Neural crest cell (in vitro differentiated cells): Measurements from ENCODE around the gene TCERG1L. TPM values are rescaled to one million over a fixed set of nuclear protein-coding genes. Genes with fewer than 3 reads are reported as not detected.

Source experiments
- DNase-seq: peaks from one replicate; pipeline ENCODE4 v3.0.0; 2021; ENCODE audit warnings: low read depth, mixed read lengths, low spot score
- H3K27ac Mint-ChIP-seq: one replicate; pipeline ENCODE4 v1.8.0; 2021; ENCODE audit warnings: mild to moderate bottlenecking, mixed read lengths; ENCODE audit not compliant: unreplicated experiment
- H3K27me3 Mint-ChIP-seq: 2 replicates; pipeline ENCODE4 v1.8.0; 2021; ENCODE audit warnings: low read depth, mild to moderate bottlenecking, mixed read lengths
- H3K36me3 Mint-ChIP-seq: 2 replicates; pipeline ENCODE4 v1.8.0; 2021; ENCODE audit warnings: low read depth, mild to moderate bottlenecking, mixed read lengths
- H3K4me1 Mint-ChIP-seq: 2 replicates; pipeline ENCODE4 v1.8.0; 2021; ENCODE audit warnings: mixed read lengths
- H3K4me3 Mint-ChIP-seq: one replicate; pipeline ENCODE4 v1.8.0; 2021; ENCODE audit warnings: mild to moderate bottlenecking, mixed read lengths
- H3K9me3 Mint-ChIP-seq: 2 replicates; pipeline ENCODE4 v1.8.0; 2021; ENCODE audit warnings: mixed read lengths
- CTCF ChIP-seq: fragments of 200-600 bp; sonication (generic); conservative IDR thresholded peaks from 2 replicates; pipeline ENCODE4 v1.5.0; 2021; ENCODE audit warnings: antibody characterized with exemption, mild to moderate bottlenecking
- total RNA-seq: library from RNA; stranded (reverse); gene quantifications from 2 replicates; pipeline ENCODE4 v1.2.1, GENCODE V29; 2021

Gene TCERG1L
- total RNA-seq, 1 donor from 2014 or later: 0.96 TPM

- no peaks in the 10 kb centered on the region for H3K27me3 Mint-ChIP-seq
- no peak for DNase-seq
- H3K4me1 Mint-ChIP-seq: peaks cover 8% of the 10 kb centered on the region
- no peak overlapping the region for H3K4me3 Mint-ChIP-seq
- H3K36me3 Mint-ChIP-seq: no peaks in the 10 kb centered on the region
- no peaks in the 10 kb centered on the region for H3K9me3 Mint-ChIP-seq
- TF ChIP-seq CTCF: no peak
- H3K27ac Mint-ChIP-seq: no peak overlapping the region
Observed at GRCh38 chr10:131186547-131187253, 124.8 kb downstream of the TCERG1L start.

- Mint-ChIP-seq H3K4me1 (peaks cover 8% of the 10 kb centered on the region), H3K27me3 (no peaks in the 10 kb centered on the region), H3K4me3 (no peak overlapping the region), H3K36me3 (no peaks in the 10 kb centered on the region), H3K27ac (peak overlapping the region; percentile 75), H3K9me3 (no peaks in the 10 kb centered on the region)
- TF ChIP-seq CTCF: no peak
- DNase-seq: no peak
Observed at GRCh38 chr10:131184503-131184902, 127.0 kb downstream of the TCERG1L start.

DNA sequence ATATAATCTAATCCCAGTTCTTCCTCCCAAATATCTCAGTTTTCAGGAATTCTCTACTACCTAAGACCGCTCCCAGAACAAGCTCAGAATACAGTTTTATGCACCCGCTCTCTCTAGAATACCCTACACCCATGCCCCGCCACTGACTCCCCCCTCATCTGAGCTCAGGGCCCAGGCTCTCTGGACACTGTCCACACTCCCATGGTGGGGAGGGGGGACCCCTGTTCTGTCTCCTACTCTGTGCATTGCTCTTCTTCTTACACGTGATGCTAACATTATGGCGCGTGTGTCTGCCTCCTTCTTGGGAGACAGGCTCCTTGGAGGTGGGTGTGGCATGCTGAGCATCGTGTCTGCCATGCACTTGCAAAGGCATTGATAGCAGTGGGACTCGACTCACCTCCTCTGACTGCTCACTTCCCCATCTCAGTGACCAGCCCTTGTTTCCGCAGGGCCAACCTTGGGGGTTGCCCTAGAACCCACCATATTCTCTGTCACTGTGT is 127.9 kb downstream of the TCERG1L start:
- Mint-ChIP-seq H3K36me3 (no peaks in the 10 kb centered on the region), H3K27me3 (no peaks in the 10 kb centered on the region)

GRCh38 chr10:131181456-131181855 is 130.1 kb downstream of the TCERG1L start:
- no peak for TF ChIP-seq CTCF

More for the DNA sequence above, 127.9 kb downstream of the TCERG1L start:
- no peak for DNase-seq
- no peak overlapping the region for H3K4me3 Mint-ChIP-seq
- no peak overlapping the region for H3K27ac Mint-ChIP-seq
- no peak for TF ChIP-seq CTCF
- H3K9me3 Mint-ChIP-seq: no peaks in the 10 kb centered on the region
- H3K4me1 Mint-ChIP-seq: peaks cover 8% of the 10 kb centered on the region

GRCh38 chr10:131180740-131181415 is 130.6 kb downstream of the TCERG1L start:
- no peak overlapping the region for H3K4me3 Mint-ChIP-seq
- H3K9me3 Mint-ChIP-seq: no peaks in the 10 kb centered on the region
- TF ChIP-seq CTCF: no peak
- no peaks in the 10 kb centered on the region for H3K36me3 Mint-ChIP-seq
- DNase-seq: no peak
- H3K4me1 Mint-ChIP-seq: no peaks in the 10 kb centered on the region
- no peak overlapping the region for H3K27ac Mint-ChIP-seq
- no peaks in the 10 kb centered on the region for H3K27me3 Mint-ChIP-seq

More at GRCh38 chr10:131181456-131181855, 130.1 kb downstream of the TCERG1L start:
- no peak overlapping the region for H3K27ac Mint-ChIP-seq
- no peaks in the 10 kb centered on the region for H3K4me1 Mint-ChIP-seq
- no peaks in the 10 kb centered on the region for H3K27me3 Mint-ChIP-seq
- H3K4me3 Mint-ChIP-seq: no peak overlapping the region
- DNase-seq: no peak
- no peaks in the 10 kb centered on the region for H3K36me3 Mint-ChIP-seq
- no peaks in the 10 kb centered on the region for H3K9me3 Mint-ChIP-seq
